Ishikawa (cell line): ENCODE measurements around the gene KRT79.

Source experiments
- CEBPB ChIP-seq: IDR thresholded peaks from 2 replicates; pipeline ENCODE4 v1.6.1; 2012
- EGR1 ChIP-seq: IDR thresholded peaks from 2 replicates; pipeline ENCODE4 v1.6.1; 2012
- EP300 ChIP-seq: IDR thresholded peaks from 2 replicates; pipeline ENCODE4 v1.6.1; 2012; ENCODE audit warnings: borderline replicate concordance
- MAX ChIP-seq: IDR thresholded peaks from 2 replicates; pipeline ENCODE4 v1.6.1; 2012
- TAF1 ChIP-seq: IDR thresholded peaks from 2 replicates; pipeline ENCODE4 v1.6.1; 2012; ENCODE audit warnings: low read depth, mild to moderate bottlenecking
- TCF12 ChIP-seq: IDR thresholded peaks from 2 replicates; pipeline ENCODE4 v1.6.1; 2012; ENCODE audit warnings: low read depth
- YY1 ChIP-seq: IDR thresholded peaks from 2 replicates; pipeline ENCODE4 v1.6.1; 2012; ENCODE audit warnings: low read depth
- TF ChIP-seq, protein P1 (sequence below): IDR thresholded peaks from 2 replicates; pipeline ENCODE4 v1.6.1; 2012; ENCODE audit warnings: low read depth, mild to moderate bottlenecking

GRCh38 chr12:52860102-52860823, 26.2 kb upstream of the KRT79 start:
- no peak for TF ChIP-seq MAX
- no peak for TF ChIP-seq TCF12
- no peak for TF ChIP-seq TAF1
- 0 out of 2 replicates have a peak, but pooled peaks have one; percentile 32 for TF ChIP-seq CEBPB
- no peak for TF ChIP-seq EGR1
- TF ChIP-seq EP300 = no peak
- TF ChIP-seq, protein P1, sequence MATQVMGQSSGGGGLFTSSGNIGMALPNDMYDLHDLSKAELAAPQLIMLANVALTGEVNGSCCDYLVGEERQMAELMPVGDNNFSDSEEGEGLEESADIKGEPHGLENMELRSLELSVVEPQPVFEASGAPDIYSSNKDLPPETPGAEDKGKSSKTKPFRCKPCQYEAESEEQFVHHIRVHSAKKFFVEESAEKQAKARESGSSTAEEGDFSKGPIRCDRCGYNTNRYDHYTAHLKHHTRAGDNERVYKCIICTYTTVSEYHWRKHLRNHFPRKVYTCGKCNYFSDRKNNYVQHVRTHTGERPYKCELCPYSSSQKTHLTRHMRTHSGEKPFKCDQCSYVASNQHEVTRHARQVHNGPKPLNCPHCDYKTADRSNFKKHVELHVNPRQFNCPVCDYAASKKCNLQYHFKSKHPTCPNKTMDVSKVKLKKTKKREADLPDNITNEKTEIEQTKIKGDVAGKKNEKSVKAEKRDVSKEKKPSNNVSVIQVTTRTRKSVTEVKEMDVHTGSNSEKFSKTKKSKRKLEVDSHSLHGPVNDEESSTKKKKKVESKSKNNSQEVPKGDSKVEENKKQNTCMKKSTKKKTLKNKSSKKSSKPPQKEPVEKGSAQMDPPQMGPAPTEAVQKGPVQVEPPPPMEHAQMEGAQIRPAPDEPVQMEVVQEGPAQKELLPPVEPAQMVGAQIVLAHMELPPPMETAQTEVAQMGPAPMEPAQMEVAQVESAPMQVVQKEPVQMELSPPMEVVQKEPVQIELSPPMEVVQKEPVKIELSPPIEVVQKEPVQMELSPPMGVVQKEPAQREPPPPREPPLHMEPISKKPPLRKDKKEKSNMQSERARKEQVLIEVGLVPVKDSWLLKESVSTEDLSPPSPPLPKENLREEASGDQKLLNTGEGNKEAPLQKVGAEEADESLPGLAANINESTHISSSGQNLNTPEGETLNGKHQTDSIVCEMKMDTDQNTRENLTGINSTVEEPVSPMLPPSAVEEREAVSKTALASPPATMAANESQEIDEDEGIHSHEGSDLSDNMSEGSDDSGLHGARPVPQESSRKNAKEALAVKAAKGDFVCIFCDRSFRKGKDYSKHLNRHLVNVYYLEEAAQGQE = no peak
- TF ChIP-seq YY1 = no peak
